BE2C (cell line): ENCODE results near the gene AKR1E2.

Source experiments
- DNase-seq: peaks from one replicate; pipeline ENCODE4 v3.0.0-alpha.2; 2020
- H3K27me3 ChIP-seq: fragments of 250-450 bp; sonication (Bioruptor Pico); 2 replicates; pipeline ENCODE4 v1.5.1; 2020; ENCODE audit warnings: mild to moderate bottlenecking
- H3K36me3 ChIP-seq: fragments of 250-450 bp; sonication (Bioruptor Pico); 2 replicates; pipeline ENCODE4 v1.5.1; 2020; ENCODE audit warnings: mild to moderate bottlenecking
- H3K4me1 ChIP-seq: fragments of 250-450 bp; sonication (Bioruptor Pico); 2 replicates; pipeline ENCODE4 v1.5.1; 2020
- H3K4me3 ChIP-seq: 2 replicates; pipeline ENCODE4 v1.5.1; 2011; ENCODE audit warnings: low read depth, low read length
- H3K9me3 ChIP-seq: fragments of 250-450 bp; sonication (Bioruptor Pico); 2 replicates; pipeline ENCODE4 v1.5.1; 2020
- TF ChIP-seq, protein P1 (sequence below): IDR thresholded peaks from 2 replicates; pipeline ENCODE4 v1.5.1; 2012; ENCODE audit warnings: mild to moderate bottlenecking, low read depth, low read length

AKR1E2 gene

GRCh38 chr10:4802711-4803487 is 23.1 kb upstream of the AKR1E2 start:
- H3K27me3 ChIP-seq = no peaks in the 10 kb centered on the region
- H3K36me3 ChIP-seq = no peaks in the 10 kb centered on the region
- H3K9me3 ChIP-seq = no peaks in the 10 kb centered on the region
- H3K4me1 ChIP-seq = no peaks in the 10 kb centered on the region
- DNase-seq = no peak
- no peak overlapping the region for H3K4me3 ChIP-seq
- TF ChIP-seq, protein P1, sequence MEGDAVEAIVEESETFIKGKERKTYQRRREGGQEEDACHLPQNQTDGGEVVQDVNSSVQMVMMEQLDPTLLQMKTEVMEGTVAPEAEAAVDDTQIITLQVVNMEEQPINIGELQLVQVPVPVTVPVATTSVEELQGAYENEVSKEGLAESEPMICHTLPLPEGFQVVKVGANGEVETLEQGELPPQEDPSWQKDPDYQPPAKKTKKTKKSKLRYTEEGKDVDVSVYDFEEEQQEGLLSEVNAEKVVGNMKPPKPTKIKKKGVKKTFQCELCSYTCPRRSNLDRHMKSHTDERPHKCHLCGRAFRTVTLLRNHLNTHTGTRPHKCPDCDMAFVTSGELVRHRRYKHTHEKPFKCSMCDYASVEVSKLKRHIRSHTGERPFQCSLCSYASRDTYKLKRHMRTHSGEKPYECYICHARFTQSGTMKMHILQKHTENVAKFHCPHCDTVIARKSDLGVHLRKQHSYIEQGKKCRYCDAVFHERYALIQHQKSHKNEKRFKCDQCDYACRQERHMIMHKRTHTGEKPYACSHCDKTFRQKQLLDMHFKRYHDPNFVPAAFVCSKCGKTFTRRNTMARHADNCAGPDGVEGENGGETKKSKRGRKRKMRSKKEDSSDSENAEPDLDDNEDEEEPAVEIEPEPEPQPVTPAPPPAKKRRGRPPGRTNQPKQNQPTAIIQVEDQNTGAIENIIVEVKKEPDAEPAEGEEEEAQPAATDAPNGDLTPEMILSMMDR = no peak

GRCh38 chr10:4803822-4804221 is 22.2 kb upstream of the AKR1E2 start:
- no peak for DNase-seq
- TF ChIP-seq, protein P1 = no peak
- H3K9me3 ChIP-seq = no peaks in the 10 kb centered on the region
- no peaks in the 10 kb centered on the region for H3K36me3 ChIP-seq
- H3K4me1 ChIP-seq = no peaks in the 10 kb centered on the region
- H3K4me3 ChIP-seq = no peak overlapping the region
- H3K27me3 ChIP-seq = no peaks in the 10 kb centered on the region

DNA sequence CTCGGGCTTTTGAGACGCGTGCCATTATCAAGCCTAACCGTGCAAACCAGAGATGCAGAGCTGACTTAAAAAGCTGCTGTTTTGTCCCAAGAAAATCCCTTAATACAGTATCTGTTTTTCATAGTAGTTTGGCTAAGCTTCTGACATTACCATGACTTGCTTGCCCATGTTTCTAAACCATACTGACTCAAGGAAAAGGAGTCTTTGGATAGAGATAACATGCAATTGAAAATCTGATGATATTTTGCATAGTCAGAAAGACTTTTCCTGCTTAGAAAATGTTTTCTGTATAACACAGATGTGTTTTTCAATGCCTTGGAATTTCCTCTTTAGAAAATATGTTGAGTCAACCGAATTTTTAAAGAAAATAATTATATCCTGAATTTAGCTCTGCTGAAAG is 21.5 kb upstream of the AKR1E2 start:
- no peaks in the 10 kb centered on the region for H3K27me3 ChIP-seq
- no peak overlapping the region for H3K4me3 ChIP-seq
- no peaks in the 10 kb centered on the region for H3K4me1 ChIP-seq
- no peaks in the 10 kb centered on the region for H3K9me3 ChIP-seq
- TF ChIP-seq, protein P1 = no peak
- no peaks in the 10 kb centered on the region for H3K36me3 ChIP-seq
- no peak for DNase-seq

- TF ChIP-seq, protein P1 = no peak
- Histone ChIP-seq H3K4me3 (no peak overlapping the region), H3K9me3 (no peaks in the 10 kb centered on the region), H3K27me3 (no peaks in the 10 kb centered on the region), H3K36me3 (no peaks in the 10 kb centered on the region), H3K4me1 (no peaks in the 10 kb centered on the region)
- DNase-seq = no peak
Measured at GRCh38 chr10:4806534-4806933, 19.5 kb upstream of the AKR1E2 start.

DNA sequence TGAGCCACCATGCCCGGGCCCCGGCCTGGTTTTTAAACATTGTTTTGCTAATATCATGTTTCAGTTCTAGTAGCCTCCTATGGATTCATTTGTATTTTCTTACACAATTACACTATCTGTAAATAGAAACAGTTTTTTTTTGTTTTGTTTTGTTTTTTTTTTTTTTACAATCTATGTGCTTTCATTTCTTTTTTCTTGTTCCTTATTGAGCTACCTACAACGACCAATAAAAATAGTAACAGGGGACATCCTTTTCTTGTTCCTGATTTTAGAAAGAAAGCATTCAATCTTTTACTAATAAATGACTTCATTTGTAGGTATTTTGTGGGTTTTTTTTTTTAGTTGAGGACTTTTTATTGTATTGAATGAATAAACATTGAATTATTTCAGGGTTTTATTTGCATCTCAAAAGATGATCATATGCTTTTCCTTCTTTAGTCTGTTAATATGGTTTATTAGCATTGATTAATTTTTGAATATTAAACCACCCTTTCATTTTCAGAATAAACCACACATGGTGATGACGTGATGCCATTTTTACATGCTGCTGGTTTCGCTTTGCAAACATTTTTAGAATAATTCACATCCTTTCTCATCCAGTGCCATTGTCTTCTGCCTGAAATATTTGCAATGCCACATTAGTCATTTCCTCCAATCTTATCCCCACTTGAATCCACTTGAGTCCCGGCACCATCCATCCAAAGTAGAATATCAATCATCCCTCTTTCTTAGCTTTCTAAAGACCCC is 18.1 kb upstream of the AKR1E2 start:
- no peak overlapping the region for H3K4me3 ChIP-seq
- H3K27me3 ChIP-seq = no peaks in the 10 kb centered on the region
- no peaks in the 10 kb centered on the region for H3K4me1 ChIP-seq
- TF ChIP-seq, protein P1 = no peak
- H3K36me3 ChIP-seq = no peaks in the 10 kb centered on the region
- DNase-seq = no peak
- no peaks in the 10 kb centered on the region for H3K9me3 ChIP-seq

- TF ChIP-seq, protein P1 = no peak
- no peak for DNase-seq
- Histone ChIP-seq H3K36me3 (no peaks in the 10 kb centered on the region), H3K9me3 (no peaks in the 10 kb centered on the region), H3K4me1 (no peaks in the 10 kb centered on the region), H3K27me3 (no peaks in the 10 kb centered on the region), H3K4me3 (no peak overlapping the region)
Measured at GRCh38 chr10:4809156-4809555, 16.9 kb upstream of the AKR1E2 start.
